Stimulated activated CD4-positive, alpha-beta T cell treated with anti-CD3 and anti-CD28 coated beads, Interleukin-4, amount 100 ng/mL, for 1 hour (primary cell): ENCODE data around the gene CXXC5.
"Not testable (repeated sequence)": the region's sequence is repeated elsewhere in the genome, so short reads cannot be mapped to it uniquely, and the experiment has no call there.

Experiments used
- DNase-seq: peaks from one replicate; pipeline ENCODE4 v3.0.0-alpha.2; 2020

Gene CXXC5

GRCh38 chr5:139719970-139720369 is 71.8 kb downstream of the CXXC5 start:
- not testable (repeated sequence) for DNase-seq

- no peak for DNase-seq
Measured at GRCh38 chr5:139723986-139724587, 75.9 kb downstream of the CXXC5 start.

DNA sequence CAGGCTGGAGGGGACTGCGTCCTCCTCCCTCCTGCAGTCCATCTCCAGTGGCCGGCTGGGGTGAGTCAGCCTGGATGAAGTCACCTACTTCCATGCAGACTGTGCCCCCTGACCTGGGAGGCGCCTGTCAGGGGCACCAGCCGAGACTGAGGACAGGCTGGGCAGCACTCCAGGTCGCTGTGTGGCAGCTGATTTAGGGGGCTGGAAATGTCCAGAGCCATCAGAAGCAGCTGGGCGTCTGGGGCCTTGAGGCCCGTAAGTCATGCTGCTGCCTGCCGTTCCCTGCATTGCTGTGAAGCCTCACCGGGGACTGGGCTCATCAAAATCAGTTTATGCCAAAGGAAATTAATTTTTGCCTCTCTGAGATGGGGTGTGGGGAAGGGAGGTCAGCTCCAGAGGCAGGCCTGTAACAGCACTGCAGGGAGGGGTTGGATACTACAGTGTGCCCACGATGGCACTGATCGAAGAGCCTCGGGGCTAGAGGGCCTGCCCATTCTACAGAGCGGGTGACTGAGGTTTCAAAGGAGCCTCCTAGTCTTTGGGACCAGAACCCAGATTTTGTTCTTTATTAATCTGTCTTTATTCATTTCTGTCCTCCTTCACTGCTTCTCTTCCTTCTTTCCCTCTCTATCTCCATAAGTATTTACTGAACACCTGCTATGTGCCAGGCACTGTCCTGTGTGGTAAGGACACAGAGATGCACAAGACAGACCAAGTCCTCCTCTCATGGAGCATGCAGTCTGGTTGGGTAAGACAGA is 77.1 kb downstream of the CXXC5 start:
- DNase-seq: no peak

- DNase-seq: no peak
Measured at GRCh38 chr5:139726248-139726647, 78.1 kb downstream of the CXXC5 start.

DNA sequence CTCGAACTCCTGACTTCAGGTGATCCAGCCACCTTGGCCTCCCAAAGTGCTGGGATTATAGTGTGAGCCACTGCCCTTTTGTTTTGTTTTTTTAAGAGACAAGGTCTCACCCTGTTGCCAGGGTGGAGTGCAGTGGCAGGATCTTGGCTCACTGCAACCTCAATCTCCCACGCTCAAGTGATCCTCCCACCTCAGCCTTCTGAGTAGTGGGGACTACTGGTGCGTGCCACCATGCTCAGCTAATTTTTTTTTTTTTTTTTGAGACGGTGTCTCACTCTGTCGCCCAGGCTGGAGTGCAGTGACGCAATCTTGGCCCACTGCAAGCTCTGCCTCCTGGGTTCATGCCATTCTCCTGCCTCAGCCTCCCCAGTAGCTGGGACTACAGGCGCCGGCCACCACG is 79.5 kb downstream of the CXXC5 start:
- not testable (repeated sequence) for DNase-seq

DNA sequence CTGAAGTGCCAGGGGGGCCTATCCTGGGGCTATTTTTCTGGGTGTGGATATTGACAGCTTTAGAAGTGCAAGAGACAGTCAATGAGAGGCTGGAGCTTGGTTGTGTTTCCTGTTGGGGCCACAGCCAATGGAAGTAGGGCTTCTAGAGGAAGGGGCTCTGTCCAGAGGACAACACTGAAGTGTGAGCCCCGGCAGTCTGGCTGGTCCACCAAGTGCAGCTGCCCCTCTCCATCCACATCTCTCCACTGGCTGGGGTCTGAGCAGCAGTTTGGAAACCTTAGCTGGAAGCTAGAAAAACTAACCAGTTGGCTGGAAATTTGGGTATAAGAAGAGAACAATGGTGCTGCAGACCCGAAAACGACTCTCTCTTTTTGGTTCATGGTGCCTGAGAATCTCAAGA is 83.1 kb downstream of the CXXC5 start:
- DNase-seq: no peak

DNA sequence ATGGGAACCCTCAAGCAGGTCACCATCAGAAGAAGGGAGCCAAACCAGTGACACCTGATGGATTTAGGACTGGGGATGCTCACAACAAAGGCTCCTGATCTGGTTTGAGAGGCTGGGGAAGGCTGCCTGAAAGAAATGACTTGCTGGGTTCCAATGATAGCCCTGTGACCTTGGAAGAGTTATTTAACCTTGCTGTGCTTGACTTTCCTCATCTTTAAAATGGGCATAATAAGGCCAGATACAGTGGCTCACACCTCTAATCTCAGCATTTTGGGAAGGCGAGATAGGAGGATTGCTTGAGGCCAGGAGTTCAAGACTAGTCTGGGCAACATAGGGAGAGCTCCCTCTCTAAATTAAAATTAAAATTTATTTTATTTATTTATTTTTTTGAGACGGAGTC is 83.9 kb downstream of the CXXC5 start:
- no peak for DNase-seq

DNA sequence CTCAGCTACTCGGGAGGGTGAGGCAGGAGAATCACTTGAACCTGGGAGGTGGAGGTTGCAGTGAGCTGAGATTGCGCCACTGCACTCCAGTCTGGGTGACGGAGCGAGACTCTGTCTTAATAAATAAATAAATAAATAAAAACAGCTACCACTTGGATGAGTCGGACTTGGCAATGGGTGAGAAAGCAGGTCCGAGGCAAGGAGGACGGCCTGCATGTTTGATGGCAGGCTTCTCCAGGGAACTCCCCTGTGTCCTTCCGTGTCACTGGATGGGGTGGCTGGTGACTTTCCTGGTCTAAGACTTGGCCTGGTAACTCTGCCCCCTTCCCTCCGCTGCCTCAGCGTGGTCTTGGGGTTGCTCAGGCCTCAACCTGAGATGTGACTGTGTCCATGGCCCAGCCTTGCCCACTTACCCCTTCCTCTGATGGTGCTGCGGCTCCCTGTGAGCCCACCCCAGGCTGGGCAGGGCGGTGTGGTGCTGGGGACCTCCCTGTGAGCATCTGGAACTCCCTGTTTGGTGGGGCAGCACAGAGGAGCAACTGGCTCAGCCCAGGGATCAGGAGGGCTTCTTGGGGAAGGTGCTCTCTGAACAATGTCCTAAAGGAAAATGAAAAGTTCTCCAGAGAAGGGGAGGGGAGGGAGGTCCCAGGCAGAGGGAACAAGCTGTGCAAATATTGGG is 85.0 kb downstream of the CXXC5 start:
- no peak for DNase-seq
